Right hindlimb (tissue), 1 donor: ENCODE data around the gene KIRREL3.

Experiments
- DNase-seq: peaks from one replicate; pipeline ENCODE4 v3.0.0-alpha.2; 2018

Gene KIRREL3

DNA sequence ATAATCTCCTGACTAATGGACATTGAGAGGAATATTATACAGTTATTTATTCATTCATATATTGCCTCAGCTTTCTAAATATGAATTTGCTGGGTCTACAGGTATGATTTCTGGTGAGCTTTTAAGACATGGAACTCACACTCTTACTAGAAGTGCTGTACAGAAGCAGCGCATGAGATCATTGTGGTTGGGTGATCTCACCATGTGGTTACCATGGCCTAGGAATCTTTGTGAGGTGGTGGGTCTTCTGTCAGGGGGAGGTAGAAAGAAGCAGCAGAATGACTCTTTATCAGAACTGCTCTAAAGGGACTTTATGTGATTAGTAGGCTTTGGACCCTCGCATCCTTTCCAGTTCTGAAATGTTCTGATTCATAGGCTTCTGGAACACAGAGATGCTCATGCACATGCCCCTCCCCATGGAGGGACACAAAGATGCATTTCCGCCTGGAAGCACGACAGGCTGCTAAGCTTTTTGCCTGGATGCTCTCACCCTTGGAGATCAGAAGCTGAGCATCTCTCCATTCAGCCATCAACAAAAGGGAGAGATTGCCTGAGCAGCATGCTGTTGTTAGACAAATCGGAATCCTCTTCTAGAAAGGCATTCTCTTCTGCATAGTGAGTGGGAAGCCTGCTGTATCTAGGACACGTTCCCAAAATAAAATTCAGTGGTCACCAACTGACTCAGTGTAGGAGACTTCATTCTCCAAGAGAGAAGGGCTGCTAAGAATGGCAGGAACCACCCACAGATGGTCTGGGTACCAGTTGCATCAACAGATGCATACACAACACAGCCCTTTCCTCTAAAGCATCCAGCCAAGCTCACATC lies 51.3 kb downstream of the KIRREL3 start:
- DNase-seq = no peak

DNA sequence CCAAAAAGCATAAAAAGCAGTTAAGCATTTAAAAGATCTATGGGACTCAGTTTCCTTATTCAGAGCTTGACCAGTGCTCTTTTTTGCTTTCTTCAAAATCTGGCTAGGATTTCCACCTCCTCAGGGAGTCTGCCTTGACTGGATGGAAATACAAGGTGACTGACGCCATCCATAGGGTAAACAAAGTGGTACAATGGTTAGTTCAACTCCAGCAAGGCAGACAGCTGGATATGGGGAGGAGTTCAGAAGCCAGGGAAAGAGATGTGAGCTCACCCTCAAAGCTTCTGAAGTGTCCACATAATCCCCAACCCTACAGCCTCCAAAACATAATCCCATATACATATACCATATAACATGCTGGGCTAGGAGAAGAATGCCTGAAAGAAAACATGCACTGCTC lies 52.0 kb downstream of the KIRREL3 start:
- DNase-seq = no peak

DNA sequence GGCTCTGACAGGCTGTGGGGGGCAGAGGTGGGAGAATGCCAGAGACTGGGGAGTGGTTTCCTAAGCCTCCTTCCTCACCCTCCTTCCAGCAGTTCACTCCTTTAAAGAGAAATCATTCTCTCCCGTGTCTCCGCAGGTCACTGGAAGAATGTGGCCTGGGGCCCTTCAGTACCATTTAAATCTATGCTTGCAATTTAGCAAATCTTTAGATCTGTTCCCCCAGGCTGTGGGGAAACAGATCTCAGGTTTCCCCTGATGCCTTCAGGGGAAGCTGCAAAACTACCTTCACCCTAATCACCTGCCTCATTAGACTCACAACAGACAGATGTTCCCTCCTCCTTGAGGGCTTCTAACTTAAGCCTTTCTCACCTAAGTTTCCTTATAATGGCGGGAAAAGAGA lies 55.3 kb downstream of the KIRREL3 start:
- DNase-seq = no peak

DNA sequence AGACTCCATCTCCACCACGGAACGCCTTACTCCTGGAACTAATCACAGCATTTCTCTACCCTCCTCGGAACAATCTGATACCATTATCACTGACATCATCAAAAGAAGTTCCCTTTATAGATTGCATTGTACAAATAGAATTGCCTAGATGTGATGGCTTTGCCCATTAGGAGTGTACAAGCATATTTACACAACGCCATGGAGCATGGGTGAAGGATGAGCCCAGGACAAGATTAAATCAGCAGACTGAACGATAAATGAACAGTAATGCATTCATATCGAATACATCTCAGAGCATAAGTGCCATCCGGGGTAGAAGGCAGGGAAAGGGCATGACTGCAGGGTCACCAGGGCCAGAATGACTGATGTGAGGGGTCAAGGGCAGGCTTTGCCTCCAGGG lies 57.3 kb downstream of the KIRREL3 start:
- DNase-seq = no peak

DNA sequence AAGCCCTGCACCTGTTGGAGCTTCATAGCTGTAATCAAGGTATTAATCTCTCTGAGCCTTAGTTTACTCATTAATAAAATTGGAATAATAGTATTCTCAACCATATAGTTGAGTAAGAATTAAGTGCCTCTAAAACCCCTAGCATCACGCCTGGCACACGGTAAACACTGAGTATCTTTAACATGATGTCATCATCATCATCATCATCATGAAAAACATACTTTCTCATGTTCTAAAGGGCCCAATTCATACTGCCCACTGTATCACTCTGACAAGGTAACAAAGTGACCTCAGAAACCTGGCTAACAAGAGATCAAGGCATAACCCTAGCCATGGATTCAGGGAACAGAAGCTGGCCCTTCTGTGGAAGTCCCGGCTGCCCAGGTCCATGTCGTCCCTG lies 58.4 kb downstream of the KIRREL3 start:
- DNase-seq = no peak

DNA sequence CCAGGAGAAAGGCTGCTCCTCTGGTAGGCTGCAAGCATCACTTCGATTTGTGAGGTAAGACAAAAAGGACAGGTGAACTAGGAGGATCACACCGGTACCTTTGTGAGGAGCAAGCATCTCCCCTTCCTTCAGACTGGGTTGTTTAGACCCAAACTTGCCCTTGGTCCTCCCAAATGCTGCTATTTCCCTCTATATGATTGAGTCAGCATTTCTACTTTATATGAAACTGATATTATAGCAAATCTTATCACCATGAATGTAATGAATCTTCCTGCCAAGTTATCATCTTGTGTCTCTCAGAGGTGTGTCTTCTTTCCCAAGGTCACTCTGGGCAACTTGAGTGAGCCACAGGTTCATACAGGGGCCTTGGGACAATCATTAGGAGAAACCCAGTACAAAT lies 61.0 kb downstream of the KIRREL3 start:
- DNase-seq = no peak

DNA sequence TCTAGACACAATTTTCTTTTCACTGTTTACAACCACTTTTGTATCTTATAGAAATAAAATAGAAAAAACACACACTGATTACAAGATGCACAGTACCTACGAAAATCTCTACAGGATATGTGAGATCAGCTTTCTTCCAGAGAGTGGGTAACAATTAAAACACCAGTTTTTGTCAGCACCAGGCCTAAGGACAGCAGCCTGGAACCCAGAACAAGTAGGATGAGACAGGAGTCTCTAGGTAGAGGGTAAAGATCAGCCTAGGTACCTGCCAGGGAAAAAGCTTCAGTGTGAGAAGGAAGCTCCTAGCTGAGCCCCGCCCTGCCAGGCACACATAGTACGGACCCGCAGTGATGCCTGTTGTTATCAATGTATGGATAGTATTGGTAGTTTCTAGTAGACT lies 61.9 kb downstream of the KIRREL3 start:
- DNase-seq = no peak

DNA sequence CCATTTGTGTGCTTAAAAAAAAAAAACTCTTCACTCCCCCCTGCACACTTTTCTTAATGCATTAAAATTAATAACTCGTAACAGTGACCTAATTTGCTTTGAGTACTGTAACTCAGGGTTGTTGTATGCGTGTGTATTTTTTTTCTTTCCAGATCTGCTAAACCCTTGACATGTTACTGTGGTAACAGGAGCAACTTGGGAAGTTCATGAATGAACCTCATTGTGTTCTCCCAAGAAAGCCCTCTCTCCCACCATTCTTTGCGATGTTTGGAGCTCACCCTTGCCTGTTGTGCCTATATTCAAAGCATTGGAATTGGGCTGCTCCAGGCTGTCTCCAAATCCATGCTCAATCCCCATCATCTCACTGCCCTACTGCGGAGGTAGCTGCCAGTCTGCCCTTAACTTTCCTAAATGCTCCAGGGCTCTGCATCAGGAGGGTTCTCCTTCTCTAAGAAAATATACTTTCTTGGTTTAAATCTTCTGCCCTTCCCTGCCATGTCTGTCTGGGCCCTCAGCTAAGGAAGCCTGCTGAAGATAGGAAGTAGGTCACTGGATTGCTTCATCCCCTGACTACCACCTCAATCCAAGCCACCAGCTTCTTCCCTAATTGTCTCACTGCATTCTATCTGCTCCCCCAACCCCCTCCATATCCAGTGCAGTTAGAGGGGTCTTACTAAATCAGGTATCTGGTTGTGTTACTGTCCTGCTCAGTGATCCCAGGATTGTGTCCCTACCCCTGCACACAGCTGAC lies 70.3 kb downstream of the KIRREL3 start:
- no peak for DNase-seq

DNA sequence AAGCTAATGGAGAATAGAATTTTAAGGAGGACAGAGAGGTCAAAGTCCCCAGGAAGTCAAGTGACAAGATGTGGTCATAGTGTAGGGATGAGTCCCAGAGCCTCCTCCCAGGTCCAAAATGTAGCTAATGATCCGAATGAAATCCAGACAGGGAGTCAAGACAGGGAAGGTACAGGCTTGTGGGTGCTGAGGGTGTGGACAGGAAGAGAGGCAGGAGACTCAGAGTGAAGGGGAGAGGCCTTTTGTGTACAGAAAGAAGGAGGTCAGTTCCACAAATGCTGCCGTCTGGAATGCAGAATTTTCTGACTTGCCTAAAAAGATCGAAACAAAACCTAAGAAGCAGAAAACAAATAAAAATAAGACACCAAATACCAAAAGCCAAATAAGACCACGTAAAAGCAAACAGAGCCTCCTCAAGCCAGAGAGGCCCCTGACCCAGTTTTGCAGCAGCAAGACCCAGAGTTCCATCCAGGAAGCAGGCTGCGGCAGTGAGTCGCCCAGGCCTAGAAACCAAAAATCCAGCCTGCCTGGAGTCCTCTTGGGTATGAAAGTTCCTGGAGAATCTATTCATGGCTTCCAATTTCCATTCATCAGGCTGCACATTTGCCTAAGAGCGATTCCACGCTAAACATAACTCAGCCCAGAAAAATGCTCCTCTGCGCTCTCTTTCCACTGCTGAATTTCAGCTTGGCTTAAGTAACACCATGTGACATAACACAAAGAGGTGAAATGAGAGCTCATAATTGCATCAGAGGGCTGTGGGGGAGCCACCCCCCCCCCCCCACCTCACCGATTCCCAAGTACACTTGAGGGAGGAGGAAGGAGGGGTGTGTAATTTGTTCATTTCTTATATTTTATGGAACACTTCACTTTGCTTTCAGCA lies 71.2 kb downstream of the KIRREL3 start:
- DNase-seq = peak; percentile 38

DNA sequence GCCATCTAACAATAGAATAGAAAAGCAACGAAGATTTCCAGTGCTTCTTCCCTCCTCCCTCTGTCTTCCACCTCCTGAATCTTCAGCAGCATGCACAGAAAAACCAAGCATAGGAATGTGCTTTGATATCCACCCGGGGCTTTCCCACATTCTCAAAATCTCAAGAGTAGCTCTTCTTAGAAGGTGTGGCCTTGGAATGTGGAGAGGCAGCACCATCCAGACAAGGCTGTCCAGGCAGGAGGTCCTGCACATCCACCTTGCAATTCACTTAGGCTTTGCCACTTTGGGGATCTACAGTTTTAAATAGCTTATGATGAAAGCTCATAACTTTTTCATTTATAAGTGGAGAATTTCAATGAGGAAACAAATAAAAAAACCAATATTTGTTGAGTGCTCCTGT lies 72.9 kb downstream of the KIRREL3 start:
- no peak for DNase-seq

DNA sequence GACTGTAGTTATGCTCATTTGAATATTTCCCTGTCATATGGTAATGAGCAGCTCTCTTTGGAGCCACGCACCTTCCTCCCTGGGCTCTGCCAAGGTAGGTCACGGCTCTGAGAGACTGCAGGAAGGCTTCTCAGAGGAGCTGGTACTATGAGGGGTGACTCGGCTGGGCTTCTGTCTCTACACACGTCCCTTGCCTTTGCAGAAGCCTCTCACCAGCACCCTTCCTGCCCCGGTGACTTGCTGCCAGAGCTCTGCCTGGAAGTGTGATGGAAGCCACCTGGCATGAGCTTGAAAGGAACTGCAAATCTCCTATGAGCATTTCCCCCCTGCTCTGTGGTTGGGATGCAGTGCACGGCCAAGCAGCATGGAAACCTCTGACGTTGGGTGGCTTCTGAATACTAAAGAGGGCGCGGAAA lies 74.2 kb downstream of the KIRREL3 start:
- no peak for DNase-seq

DNA sequence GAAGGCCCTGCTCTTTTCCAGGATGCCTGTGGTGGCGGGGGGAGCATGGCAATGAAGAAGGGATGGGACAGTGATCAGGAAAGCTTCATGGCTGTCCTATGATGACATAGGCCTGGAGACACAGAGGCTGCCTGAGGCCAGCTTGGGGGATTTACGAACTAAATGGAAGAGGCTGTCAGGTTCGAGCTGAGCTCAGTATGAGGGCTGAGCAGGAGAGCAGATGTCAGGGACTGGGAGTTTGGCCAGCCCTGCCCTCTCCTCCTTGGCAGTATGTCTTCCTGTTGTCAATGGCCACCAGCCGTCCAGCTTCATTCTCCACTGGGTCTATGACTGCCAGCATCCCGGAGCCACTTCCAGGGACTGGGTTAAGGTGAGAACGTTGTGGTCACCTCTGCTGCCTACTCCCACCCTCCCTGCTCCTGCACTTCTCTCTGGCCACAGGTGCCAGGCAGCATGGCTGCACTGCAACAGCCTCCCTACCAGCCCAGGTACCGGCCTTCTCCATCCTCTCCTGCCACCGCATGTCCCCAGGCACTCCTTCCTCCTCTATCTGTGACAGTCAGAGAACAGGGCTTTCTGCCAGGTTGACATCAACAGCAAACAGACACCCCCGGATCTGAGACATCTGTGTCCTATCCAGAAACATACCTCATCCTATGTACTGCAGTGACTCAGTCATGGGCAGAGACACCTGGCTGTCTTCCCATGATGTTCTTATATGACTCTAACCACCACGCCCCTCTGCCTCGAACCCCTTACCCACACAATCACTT lies 75.1 kb downstream of the KIRREL3 start:
- DNase-seq = no peak

DNA sequence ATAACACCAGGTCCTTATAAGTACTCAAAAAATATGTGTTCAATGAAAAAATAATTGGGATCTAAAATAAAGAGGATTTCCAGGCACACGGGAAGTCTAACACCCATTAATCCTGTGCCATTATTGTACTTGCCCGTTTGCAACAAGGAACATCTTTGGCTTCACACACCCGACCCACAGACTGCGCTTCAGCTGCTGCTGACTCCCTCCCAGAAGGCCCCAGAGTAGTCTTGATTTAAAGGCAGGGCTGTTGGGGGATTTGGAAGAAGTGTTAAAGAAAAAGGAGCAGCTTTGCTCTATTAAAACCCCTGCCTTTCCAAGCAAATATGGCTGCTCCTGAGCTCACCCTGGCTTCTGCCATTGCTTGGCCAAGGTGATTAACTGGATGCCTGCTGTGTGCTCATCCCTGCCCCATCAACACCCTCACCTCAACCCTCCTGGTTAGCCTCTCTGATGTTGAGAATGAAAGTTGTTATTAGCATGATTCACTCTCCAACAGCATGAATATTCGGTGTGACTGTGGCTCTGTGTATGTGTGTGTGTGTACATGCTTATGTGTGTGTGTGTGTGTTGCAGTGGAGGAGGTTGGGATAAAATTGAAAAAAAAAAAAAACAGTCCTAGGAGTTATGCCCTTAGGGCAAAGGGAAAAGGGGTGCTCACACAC lies 76.1 kb downstream of the KIRREL3 start:
- no peak for DNase-seq

DNA sequence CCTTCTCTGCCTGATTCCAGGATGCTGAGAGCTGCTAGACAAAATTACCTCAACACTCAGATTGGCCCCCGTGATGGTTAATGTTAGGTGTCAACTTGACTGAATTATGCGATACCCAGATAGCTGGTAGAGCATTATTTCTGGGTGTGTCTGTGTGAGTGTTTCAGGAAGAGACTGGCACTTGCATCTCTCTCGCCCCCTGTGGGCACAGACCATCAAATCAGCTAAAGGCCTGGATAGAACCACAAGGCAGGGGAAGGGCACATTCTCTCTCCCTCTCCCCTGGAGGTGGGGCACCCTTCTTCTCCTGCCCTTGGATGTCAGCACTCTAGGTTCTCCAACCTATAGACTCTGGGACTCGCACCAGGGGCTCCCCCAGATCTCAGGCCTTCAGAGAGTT lies 79.7 kb downstream of the KIRREL3 start:
- DNase-seq = no peak

DNA sequence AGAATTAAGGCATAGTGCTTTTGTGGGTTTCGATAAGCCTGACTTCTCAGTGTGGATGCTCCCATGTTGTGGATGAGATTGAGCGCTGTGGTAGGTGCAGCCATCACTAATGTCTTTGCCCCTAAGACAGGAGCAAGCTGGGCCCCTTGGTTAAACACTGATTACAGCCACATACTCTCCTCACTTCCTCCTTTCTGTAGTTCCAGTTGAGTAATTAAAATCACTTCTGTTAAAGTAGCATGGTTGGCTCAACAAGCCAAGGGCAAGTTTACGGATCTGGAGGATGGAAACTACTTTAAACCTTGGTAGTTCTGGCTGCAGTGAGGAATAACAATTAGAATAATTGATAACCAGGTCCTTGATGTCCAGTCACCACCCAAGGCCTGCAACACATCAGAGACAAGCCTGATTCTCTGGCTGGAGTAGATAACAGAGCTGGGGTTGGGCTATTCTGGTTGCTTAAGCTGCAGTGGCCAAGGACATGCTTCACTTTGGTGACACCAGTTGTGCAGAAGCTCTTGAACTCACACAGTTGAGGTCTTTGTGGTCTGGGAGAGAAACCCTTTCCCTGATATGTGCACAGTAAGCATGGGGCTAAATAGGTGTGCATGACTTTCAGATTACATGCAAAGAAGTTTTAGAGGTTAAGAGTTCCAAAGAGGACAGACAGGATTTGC lies 81.3 kb downstream of the KIRREL3 start:
- DNase-seq = no peak

DNA sequence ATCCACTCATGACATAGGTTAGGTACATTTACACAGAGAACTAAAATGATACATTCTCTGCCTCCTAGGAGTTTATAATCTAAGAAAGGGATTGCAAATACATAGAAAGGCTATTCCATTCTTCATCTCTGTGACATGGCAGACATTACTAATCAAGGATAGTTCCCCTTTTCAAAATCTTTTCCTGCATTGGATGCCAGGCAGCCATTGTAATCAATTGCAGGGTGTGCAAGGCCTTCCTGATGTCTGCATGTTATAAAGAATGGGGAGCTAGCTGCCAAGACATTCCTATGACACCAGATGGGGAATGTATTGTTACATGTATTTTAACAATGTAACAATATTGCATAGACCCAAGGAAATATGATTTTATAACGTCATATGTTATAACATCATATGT lies 82.0 kb downstream of the KIRREL3 start:
- no peak for DNase-seq

DNA sequence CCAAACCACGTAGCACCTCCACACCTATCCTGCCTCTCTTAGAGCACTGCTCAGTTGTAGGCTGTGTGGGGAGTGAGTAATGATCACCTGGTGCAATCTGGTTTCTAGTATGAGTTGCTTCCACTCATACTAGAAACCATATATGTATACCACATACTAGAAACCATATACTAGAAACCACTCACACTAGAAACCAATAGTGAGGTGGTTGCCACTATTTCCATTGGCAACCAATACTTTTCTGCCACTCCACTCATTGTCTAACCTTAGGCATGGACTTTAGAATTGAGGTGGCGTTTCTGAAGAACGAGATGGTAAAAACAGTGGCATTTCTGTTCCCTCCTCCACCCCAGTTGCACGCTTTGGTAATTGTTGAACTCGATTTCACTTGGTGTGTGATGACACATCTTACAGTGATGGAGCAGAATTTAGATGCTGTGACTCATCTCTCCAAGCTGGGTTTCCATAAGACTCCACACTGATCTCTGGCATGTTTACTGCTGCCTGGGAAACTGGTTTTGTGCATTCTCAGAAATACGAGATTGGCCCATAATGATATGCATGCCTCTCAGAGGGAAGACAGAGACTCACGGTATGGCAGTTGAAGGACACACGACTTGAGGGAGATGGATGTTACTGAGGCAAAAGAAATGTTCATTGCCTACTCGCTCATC lies 82.9 kb downstream of the KIRREL3 start:
- no peak for DNase-seq

DNA sequence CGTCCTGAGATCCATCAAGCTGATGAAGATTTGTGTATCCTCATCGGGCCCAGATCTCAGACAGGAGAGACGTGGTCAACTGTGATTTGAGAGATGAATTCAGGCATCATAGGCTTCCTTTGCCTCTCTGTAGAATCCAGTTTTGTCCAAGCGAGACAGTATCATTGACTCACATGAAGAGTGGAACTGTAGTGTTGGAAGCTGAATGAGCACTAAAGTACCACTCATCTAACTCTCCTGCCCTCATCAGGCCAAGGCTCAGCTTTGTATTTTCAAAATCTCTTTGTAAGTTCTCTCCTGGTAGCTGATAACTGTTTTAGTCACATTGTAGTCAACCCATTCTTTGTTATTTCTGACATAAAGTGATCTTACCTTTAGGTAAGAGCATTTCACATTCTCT lies 85.1 kb downstream of the KIRREL3 start:
- DNase-seq = no peak

DNA sequence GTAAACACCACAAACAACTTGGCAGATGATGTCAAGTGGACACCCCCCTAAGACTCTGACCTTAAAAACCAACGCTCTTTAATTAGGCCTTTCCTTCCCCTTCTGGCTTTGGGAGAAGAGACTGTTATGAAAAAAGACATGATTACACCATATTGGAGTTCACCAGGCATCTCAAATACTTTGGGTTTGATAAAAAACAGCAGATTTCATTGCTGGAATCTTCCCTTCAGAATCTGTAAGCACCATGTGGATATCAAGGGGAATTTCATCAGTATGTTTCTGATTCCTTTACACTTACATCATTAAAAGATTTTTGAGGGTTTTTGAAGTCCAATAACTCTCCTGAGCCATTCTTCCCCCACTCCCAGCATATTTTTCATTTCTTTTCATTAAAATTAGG lies 85.6 kb downstream of the KIRREL3 start:
- DNase-seq = no peak

DNA sequence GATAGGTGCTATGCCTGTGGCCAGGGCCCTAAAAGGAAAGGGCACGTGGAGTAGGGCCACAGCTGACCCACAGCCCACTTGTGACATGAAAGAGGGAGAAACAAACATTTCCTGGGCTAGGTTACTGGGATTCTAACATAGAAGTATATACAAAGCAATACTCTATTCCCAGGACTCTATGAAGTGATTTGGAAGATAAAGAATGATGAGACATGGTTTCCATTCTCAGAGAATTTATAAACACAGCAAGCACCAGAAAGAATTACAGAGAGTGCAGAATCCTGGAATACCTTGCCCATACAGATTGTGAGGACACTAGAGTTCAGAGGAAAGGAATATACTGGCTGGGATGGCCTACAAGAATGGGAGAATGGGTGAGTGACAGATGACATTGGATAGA lies 86.4 kb downstream of the KIRREL3 start:
- no peak for DNase-seq

DNA sequence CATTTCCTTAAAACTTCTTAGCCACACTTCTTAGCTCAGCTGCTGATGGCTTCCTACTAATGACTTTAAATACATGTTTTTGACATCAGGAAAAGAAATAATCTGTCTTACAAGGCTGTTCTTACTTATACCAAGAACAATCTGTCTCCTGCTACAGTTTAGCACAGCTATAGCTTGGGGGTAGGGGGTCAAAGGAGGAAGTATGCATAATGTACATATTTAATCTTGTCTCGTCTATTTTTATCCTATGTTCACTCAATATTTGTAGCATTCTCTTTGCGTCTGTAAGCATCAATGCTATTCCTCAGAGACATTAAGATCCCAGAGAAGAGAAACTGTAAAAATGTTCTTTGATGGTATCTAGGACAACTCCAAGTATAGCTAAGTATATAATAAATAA lies 96.0 kb downstream of the KIRREL3 start:
- no peak for DNase-seq
